IgD-negative memory B cell (primary cell): ENCODE measurements around the gene CDR2. TPM values are rescaled to one million over a fixed set of nuclear protein-coding genes. Genes with fewer than 3 reads are reported as not detected.

Experiments used
- H3K27ac Mint-ChIP-seq, 3 donors: one replicate each; pipeline ENCODE4 v1.8.0; 2020 to 2022; ENCODE audit warnings: mild to moderate bottlenecking in 3 of 3, mixed read lengths in 3 of 3, moderate library complexity in 1 of 3
- H3K27me3 Mint-ChIP-seq: one replicate; pipeline ENCODE4 v1.8.0; 2021; ENCODE audit warnings: mixed read lengths
- H3K36me3 Mint-ChIP-seq: one replicate; pipeline ENCODE4 v1.8.0; 2020; ENCODE audit warnings: mild to moderate bottlenecking, mixed read lengths
- H3K4me1 Mint-ChIP-seq, 3 donors: one replicate each; pipeline ENCODE4 v1.8.0; 2020 to 2022; ENCODE audit warnings: mixed read lengths in 3 of 3, mild to moderate bottlenecking in 1 of 3
- H3K4me3 Mint-ChIP-seq, 4 donors: one replicate each; pipeline ENCODE4 v1.8.0; 2020 to 2022; ENCODE audit warnings: mild to moderate bottlenecking in 4 of 4, mixed read lengths in 4 of 4, moderate library complexity in 3 of 4
- H3K9me3 Mint-ChIP-seq, 3 donors: one replicate each; pipeline ENCODE4 v1.8.0; 2020 to 2021; ENCODE audit warnings: mixed read lengths in 3 of 3, mild to moderate bottlenecking in 1 of 3
- polyA plus RNA-seq: library from polyadenylated mRNA; unstranded; fragments of 300-500 nt; fragmentation: Illumina TruSeq; gene quantifications from one replicate; pipeline ENCODE4 v1.2.3, GENCODE V29; 2021

CDR2 gene
- polyA plus RNA-seq, 1 donor from 2014 or later, result 16.2 TPM

GRCh38 chr16:22300427-22301071, 73.9 kb downstream of the CDR2 start:
- H3K27me3 Mint-ChIP-seq, result no peaks in the 10 kb centered on the region
- peaks cover 0 to 3% (median 0%) of the 10 kb centered on the region in 3 donors for H3K9me3 Mint-ChIP-seq
- peak overlapping the region in 3 of 4 donors; percentile 1 to 76 (median 56) for H3K4me3 Mint-ChIP-seq
- peak overlapping the region; percentile 40 to 81 (median 59) for H3K27ac Mint-ChIP-seq
- peaks cover 35 to 36% (median 35%) of the 10 kb centered on the region in 3 donors for H3K4me1 Mint-ChIP-seq
- peaks cover 3% of the 10 kb centered on the region for H3K36me3 Mint-ChIP-seq

GRCh38 chr16:22299036-22299435, 75.4 kb downstream of the CDR2 start:
- peaks cover 0 to 3% (median 0%) of the 10 kb centered on the region in 3 donors for H3K9me3 Mint-ChIP-seq
- peak overlapping the region; percentile 98 to 100 (median 99) for H3K27ac Mint-ChIP-seq
- peaks cover 35 to 36% (median 35%) of the 10 kb centered on the region in 3 donors for H3K4me1 Mint-ChIP-seq
- H3K36me3 Mint-ChIP-seq, result peaks cover 3% of the 10 kb centered on the region
- peak overlapping the region in 3 of 4 donors; percentile 17 to 96 (median 93) for H3K4me3 Mint-ChIP-seq
- no peaks in the 10 kb centered on the region for H3K27me3 Mint-ChIP-seq

GRCh38 chr16:22297871-22298733, 76.3 kb downstream of the CDR2 start:
- Mint-ChIP-seq H3K4me1 (peaks cover 32 to 36% (median 35%) of the 10 kb centered on the region in 3 donors), H3K27me3 (no peaks in the 10 kb centered on the region), H3K27ac (peak overlapping the region; percentile 98 to 100 (median 99)), H3K4me3 (peak overlapping the region; percentile 89 to 97 (median 94)), H3K36me3 (peaks cover 3% of the 10 kb centered on the region), H3K9me3 (peaks cover 0 to 3% (median 0%) of the 10 kb centered on the region in 3 donors)

- Mint-ChIP-seq H3K36me3 (peaks cover 3% of the 10 kb centered on the region), H3K4me3 (peak within 1 kb of the TSS; percentile 89 to 97 (median 94)), H3K9me3 (peaks cover 0 to 3% (median 0%) of the 10 kb centered on the region in 3 donors), H3K27ac (peak within 1 kb of the TSS; percentile 98 to 100 (median 99)), H3K4me1 (peaks cover 31 to 36% (median 34%) of the 10 kb centered on the region in 3 donors), H3K27me3 (no peaks in the 10 kb centered on the region)
These were observed 77.1 kb downstream of the CDR2 start, which contains the start of gene POLR3E for GRCh38 chr16:22297114-22297870. POLR3E (plus strand) TSS chr16:22297409; CDS start chr16:22302969, 5,560 bp downstream.

GRCh38 chr16:22296225-22297113, 78.0 kb downstream of the CDR2 start:
- Mint-ChIP-seq H3K36me3 (peaks cover 3% of the 10 kb centered on the region), H3K27ac (peak overlapping the region; percentile 98 to 100 (median 99)), H3K27me3 (no peaks in the 10 kb centered on the region), H3K9me3 (peaks cover 0 to 3% (median 0%) of the 10 kb centered on the region in 3 donors), H3K4me1 (peaks cover 29 to 36% (median 31%) of the 10 kb centered on the region in 3 donors), H3K4me3 (peak overlapping the region; percentile 89 to 97 (median 94))

Other genes with a start within 250 kb of the CDR2 start
- 0.20 TPM for gene SDR42E2, start 212.1 kb downstream of the CDR2 start, polyA plus RNA-seq
- gene EEF2K, start 168.3 kb downstream of the CDR2 start, polyA plus RNA-seq, result 2.2 TPM
- 10.7 TPM for gene POLR3E, start 77.2 kb downstream of the CDR2 start, polyA plus RNA-seq
- 20.7 TPM for gene NPIPB5, start 136.3 kb upstream of the CDR2 start, polyA plus RNA-seq